Type B pancreatic cell (in vitro differentiated cells): Measurements from ENCODE around the gene SDK2. TPM values are rescaled to one million over a fixed set of nuclear protein-coding genes. Genes with fewer than 3 reads are reported as not detected.

Experiments
- DNase-seq: peaks from one replicate; pipeline ENCODE4 v3.0.0; 2021; ENCODE audit warnings: mixed read lengths; ENCODE audit not compliant: unreplicated experiment; ENCODE audit errors: extremely low spot score
- H3K27ac Mint-ChIP-seq: 2 replicates; pipeline ENCODE4 v1.8.0; 2021; ENCODE audit warnings: mild to moderate bottlenecking, mixed read lengths
- H3K27me3 Mint-ChIP-seq: 2 replicates; pipeline ENCODE4 v1.8.0; 2021; ENCODE audit warnings: mixed read lengths
- H3K36me3 Mint-ChIP-seq: 2 replicates; pipeline ENCODE4 v1.8.0; 2021; ENCODE audit warnings: mixed read lengths
- H3K4me1 Mint-ChIP-seq: one replicate; pipeline ENCODE4 v1.8.0; 2021; ENCODE audit warnings: mixed read lengths; ENCODE audit not compliant: unreplicated experiment
- H3K4me3 Mint-ChIP-seq: 2 replicates; pipeline ENCODE4 v1.8.0; 2021; ENCODE audit warnings: mild to moderate bottlenecking, mixed read lengths
- H3K9me3 Mint-ChIP-seq: 2 replicates; pipeline ENCODE4 v1.8.0; 2021; ENCODE audit warnings: mixed read lengths
- total RNA-seq: library from RNA; stranded (reverse); gene quantifications from 2 replicates; pipeline ENCODE4 v1.2.1, GENCODE V29; 2021; ENCODE audit warnings: low replicate concordance
- TF ChIP-seq, protein P1 (sequence below): fragments of 200-600 bp; sonication (generic); conservative IDR thresholded peaks from 2 replicates; pipeline ENCODE4 v1.5.0; 2021; ENCODE audit warnings: antibody characterized with exemption, mild to moderate bottlenecking

SDK2 gene
- total RNA-seq, 1 donor from 2014 or later = 47.3 TPM

DNA sequence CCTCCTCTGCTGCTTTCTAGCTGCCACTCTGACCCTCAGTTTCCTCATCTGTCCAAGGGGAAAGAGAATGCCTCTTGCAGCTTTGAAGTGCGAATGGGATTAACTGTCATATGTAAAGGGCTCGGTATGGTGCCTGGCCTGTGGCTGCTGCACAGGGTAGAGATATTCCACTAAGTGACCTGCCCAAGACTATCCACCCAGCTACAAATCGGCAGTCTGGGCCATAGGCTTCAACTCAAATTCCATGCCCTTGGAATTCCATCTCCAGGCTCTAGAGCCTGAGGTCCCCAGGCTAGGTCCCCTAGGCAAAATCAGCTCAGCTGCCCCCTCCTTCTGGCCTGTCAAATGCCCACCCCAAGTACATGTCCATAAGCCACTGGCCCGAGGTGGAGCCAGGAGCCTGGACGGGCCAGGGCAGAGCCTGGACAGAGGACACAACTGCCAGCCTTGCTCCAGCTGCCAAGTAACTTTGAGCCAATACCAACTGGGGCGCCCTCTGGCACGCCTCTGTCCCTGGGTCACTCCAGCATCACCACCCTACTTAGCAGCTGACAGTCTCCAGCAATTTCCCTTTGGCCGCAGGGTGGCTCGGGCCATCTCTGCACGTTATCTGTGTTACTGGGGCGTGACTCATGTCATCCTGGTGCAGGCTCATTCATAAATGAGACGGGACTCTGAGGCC, 57.2 kb downstream of the SDK2 start:
- Mint-ChIP-seq H3K36me3 (no peaks in the 10 kb centered on the region), H3K27ac (no peak overlapping the region), H3K9me3 (no peaks in the 10 kb centered on the region), H3K4me1 (peaks cover 29% of the 10 kb centered on the region), H3K27me3 (peaks cover 13% of the 10 kb centered on the region), H3K4me3 (no peak overlapping the region)
- no peak for DNase-seq
- TF ChIP-seq, protein P1, sequence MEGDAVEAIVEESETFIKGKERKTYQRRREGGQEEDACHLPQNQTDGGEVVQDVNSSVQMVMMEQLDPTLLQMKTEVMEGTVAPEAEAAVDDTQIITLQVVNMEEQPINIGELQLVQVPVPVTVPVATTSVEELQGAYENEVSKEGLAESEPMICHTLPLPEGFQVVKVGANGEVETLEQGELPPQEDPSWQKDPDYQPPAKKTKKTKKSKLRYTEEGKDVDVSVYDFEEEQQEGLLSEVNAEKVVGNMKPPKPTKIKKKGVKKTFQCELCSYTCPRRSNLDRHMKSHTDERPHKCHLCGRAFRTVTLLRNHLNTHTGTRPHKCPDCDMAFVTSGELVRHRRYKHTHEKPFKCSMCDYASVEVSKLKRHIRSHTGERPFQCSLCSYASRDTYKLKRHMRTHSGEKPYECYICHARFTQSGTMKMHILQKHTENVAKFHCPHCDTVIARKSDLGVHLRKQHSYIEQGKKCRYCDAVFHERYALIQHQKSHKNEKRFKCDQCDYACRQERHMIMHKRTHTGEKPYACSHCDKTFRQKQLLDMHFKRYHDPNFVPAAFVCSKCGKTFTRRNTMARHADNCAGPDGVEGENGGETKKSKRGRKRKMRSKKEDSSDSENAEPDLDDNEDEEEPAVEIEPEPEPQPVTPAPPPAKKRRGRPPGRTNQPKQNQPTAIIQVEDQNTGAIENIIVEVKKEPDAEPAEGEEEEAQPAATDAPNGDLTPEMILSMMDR = peak; percentile 31

DNA sequence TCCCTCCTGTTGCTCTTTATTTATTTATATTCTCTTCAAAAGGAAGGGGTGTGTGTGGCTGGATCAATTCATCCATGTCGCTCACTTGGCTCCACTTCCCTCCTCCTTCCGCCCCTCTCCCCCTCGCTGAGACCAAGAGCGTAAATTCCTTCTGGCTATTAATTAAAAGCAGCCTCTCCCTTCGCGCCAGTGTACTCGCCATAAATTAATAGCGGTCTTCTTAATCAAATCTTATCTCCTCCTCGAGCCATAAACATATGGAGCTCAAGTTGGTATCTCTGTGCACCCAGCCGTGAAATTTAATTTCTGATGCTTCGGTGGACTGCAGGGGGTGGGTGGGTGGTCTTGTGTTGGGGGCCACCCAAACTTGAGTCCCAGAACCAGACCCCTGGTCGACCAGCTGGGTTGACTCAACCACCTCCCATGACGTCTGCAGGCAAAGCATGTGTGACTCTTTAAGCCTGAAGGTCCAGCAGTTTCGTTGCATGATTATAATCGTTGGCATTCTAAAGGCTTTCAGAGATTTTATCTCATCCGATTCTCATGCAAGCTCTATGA, 57.9 kb downstream of the SDK2 start:
- H3K9me3 Mint-ChIP-seq = no peaks in the 10 kb centered on the region
- TF ChIP-seq, protein P1 = no peak
- no peaks in the 10 kb centered on the region for H3K36me3 Mint-ChIP-seq
- H3K27me3 Mint-ChIP-seq = peaks cover 13% of the 10 kb centered on the region
- DNase-seq = no peak
- H3K27ac Mint-ChIP-seq = no peak overlapping the region
- H3K4me1 Mint-ChIP-seq = peaks cover 29% of the 10 kb centered on the region
- H3K4me3 Mint-ChIP-seq = no peak overlapping the region

DNA sequence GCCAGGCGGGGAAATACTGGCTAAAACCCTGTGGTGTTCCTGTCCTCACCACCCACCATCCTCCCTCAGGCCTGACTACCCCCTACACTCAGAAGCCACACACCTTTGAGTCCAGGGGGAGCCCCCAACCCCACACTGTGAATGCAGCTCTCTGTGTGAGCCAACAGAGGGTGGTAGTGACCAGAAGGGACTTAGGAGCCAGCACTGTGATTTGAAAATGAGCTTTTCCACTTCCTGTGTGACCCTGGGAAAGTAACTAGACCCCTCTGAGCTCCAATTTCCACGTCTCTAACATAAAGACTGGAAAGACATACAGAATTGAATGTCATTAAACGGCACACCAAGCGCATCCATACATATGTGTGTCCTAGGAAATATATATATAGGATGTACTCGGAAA, 58.7 kb downstream of the SDK2 start:
- H3K9me3 Mint-ChIP-seq = no peaks in the 10 kb centered on the region
- no peak overlapping the region for H3K4me3 Mint-ChIP-seq
- no peak for DNase-seq
- H3K27ac Mint-ChIP-seq = no peak overlapping the region
- peaks cover 13% of the 10 kb centered on the region for H3K27me3 Mint-ChIP-seq
- no peaks in the 10 kb centered on the region for H3K36me3 Mint-ChIP-seq
- peaks cover 29% of the 10 kb centered on the region for H3K4me1 Mint-ChIP-seq
- TF ChIP-seq, protein P1 = peak; percentile 37

DNA sequence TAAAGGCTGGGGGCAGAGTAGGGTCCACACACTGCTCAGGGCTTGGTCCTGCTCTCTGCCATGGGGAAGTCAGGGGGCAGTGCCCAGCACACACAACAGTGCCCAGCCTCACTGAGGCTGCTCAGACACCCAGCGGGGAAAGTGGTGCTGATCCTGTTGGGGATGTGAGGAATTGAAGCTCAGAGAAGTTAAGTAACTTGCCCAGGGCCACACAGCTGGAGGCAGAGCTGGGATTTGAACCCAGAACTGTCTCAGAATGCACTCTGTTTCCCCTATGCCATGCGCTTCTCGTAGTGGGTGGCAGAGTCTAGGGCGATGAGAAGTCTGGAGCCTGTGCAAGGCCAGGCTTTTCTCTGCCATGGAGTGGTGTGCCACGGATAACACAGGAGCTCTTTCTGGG, 59.3 kb downstream of the SDK2 start:
- Mint-ChIP-seq H3K27ac (no peak overlapping the region), H3K4me3 (no peak overlapping the region), H3K36me3 (no peaks in the 10 kb centered on the region), H3K4me1 (peaks cover 29% of the 10 kb centered on the region), H3K27me3 (peaks cover 13% of the 10 kb centered on the region), H3K9me3 (no peaks in the 10 kb centered on the region)
- TF ChIP-seq, protein P1 = no peak
- no peak for DNase-seq

DNA sequence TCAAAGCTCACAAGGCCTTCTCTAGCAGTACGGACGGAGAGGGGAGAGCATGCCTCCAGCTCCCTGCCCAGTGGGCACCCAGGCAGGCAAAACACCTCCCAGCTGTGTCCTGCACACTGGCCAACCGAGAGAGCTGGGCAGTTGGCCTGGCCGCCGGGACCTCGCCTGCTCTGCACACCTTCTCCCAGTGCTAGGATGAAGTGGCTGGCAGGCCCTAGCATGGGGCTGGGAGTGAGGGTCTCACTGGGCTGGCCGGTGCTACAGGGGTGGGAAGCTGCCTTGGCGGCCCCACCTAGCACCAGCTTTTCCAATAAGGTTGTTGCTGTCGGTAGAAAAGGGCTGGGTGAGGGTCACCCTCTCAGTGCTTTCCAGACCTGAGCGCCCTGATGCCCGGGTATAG, 60.2 kb downstream of the SDK2 start:
- H3K27me3 Mint-ChIP-seq = peaks cover 11% of the 10 kb centered on the region
- H3K27ac Mint-ChIP-seq = no peak overlapping the region
- no peak overlapping the region for H3K4me3 Mint-ChIP-seq
- H3K9me3 Mint-ChIP-seq = no peaks in the 10 kb centered on the region
- TF ChIP-seq, protein P1 = no peak
- no peak for DNase-seq
- peaks cover 3% of the 10 kb centered on the region for H3K36me3 Mint-ChIP-seq
- H3K4me1 Mint-ChIP-seq = peaks cover 27% of the 10 kb centered on the region
